Measurements from ENCODE around the gene GLP2R. TPM values are rescaled to one million over a fixed set of nuclear protein-coding genes. Genes with fewer than 3 reads are reported as not detected.

Gene GLP2R
- total RNA-seq, 1 donor from 2014 or later: not detected

DNA sequence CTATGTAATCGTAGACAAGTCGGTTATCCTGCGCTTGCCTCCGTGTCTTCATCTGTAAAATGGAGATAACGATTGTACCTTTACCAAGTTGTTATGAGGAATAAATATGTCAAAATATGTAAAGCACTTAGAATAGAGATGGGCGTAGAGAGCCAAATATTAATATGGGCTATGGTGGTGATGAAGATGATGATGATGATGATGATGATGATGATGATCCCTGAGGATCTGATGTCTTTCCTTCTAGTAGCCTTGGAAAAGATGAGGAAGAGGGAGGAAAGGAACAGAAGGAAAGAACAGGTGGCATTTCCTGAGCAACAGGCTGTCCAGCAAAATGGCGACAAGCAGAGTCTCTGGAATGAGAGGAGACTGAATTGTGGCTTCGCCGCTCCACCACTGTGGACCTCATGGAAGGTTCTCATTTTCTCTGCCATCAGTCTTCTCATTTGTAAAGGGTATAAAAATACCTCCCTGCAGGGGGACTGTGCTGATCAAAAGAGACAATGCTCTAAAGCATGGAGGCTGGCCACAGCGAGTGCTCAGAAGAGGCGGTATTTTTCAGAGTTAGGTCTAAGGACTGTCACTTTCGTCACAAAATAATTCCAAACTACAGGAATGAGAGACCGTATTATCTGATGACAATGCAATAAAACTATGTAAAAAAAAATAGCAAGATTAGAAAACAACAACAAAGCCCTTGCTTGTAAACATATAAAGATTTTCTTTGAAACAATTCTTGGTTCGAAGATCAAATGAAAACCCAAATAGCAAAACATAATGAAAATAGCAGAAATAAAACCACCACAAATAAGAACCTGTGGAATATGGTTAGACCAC, 96.5 kb downstream of the GLP2R start:
- Mint-ChIP-seq H3K4me3 (no peak overlapping the region), H3K36me3 (ENCODE audit: low read depth) (peaks cover 3% of the 10 kb centered on the region), H3K4me1 (peaks cover 15% of the 10 kb centered on the region), H3K27me3 (ENCODE audit: low read depth) (peaks cover 2% of the 10 kb centered on the region), H3K27ac (ENCODE audit: unreplicated experiment) (no peak overlapping the region), H3K9me3 (no peaks in the 10 kb centered on the region)
- TF ChIP-seq, protein P1, sequence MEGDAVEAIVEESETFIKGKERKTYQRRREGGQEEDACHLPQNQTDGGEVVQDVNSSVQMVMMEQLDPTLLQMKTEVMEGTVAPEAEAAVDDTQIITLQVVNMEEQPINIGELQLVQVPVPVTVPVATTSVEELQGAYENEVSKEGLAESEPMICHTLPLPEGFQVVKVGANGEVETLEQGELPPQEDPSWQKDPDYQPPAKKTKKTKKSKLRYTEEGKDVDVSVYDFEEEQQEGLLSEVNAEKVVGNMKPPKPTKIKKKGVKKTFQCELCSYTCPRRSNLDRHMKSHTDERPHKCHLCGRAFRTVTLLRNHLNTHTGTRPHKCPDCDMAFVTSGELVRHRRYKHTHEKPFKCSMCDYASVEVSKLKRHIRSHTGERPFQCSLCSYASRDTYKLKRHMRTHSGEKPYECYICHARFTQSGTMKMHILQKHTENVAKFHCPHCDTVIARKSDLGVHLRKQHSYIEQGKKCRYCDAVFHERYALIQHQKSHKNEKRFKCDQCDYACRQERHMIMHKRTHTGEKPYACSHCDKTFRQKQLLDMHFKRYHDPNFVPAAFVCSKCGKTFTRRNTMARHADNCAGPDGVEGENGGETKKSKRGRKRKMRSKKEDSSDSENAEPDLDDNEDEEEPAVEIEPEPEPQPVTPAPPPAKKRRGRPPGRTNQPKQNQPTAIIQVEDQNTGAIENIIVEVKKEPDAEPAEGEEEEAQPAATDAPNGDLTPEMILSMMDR (conservative IDR thresholded peaks at IDR 0.05): no peak
- no peak for DNase-seq (ENCODE audit: low read depth, low spot score)

DNA sequence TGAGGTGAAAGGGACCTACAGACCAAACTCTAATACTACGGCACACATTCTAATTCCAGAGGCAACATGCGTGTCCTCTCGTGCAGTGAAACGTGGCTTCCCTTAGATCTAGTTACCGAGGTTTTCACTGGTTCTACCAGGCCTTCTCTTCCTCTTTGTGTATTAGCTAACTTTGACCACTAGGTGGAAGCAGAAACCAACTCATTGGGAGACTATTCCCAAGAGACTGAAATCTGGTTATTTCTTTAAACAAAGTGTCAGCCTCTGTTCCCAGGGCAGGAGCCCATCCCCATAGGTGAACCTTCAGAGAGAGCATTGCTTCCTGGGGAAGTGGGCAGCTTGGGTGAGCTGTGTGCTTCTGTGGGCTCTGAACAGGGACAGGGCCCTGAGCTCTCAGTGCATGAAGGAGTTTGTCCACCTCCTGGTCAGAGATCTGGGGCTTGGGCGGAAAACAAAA, 99.0 kb downstream of the GLP2R start:
- H3K27me3 Mint-ChIP-seq (ENCODE audit: low read depth): peaks cover 2% of the 10 kb centered on the region
- H3K27ac Mint-ChIP-seq (ENCODE audit: unreplicated experiment): peak overlapping the region; percentile 37
- TF ChIP-seq, protein P1 (conservative IDR thresholded peaks at IDR 0.05): peak; percentile 90
- peak; percentile 23 for DNase-seq (ENCODE audit: low read depth, low spot score)
- H3K4me1 Mint-ChIP-seq: peaks cover 22% of the 10 kb centered on the region
- peak overlapping the region; percentile 28 for H3K4me3 Mint-ChIP-seq
- no peaks in the 10 kb centered on the region for H3K9me3 Mint-ChIP-seq
- peaks cover 3% of the 10 kb centered on the region for H3K36me3 Mint-ChIP-seq (ENCODE audit: low read depth)

DNA sequence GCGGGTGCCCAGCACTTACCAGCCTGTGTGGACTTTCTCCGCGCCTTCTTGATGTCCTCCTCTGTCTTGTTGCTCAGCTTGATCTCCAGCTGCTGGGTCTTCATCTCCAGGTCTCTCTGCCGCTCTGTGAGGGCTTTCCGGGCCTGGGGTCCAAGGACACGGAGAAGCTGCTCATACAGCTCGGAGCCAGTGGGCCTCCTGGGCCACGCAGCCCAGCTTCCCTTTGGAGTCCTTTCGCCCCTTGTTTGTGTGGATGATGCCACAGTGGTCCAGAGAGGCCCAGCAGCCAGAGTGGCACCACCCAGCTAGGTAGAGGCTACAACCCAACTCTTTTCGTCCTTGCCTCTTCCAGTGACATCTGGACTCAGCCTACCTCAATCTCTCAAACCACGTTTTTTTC, 99.7 kb downstream of the GLP2R start:
- H3K27ac Mint-ChIP-seq (ENCODE audit: unreplicated experiment): no peak overlapping the region
- TF ChIP-seq, protein P1 (conservative IDR thresholded peaks at IDR 0.05): no peak
- no peaks in the 10 kb centered on the region for H3K9me3 Mint-ChIP-seq
- H3K4me3 Mint-ChIP-seq: no peak overlapping the region
- peaks cover 3% of the 10 kb centered on the region for H3K36me3 Mint-ChIP-seq (ENCODE audit: low read depth)
- peaks cover 22% of the 10 kb centered on the region for H3K4me1 Mint-ChIP-seq
- no peak for DNase-seq (ENCODE audit: low read depth, low spot score)
- peaks cover 2% of the 10 kb centered on the region for H3K27me3 Mint-ChIP-seq (ENCODE audit: low read depth)

DNA sequence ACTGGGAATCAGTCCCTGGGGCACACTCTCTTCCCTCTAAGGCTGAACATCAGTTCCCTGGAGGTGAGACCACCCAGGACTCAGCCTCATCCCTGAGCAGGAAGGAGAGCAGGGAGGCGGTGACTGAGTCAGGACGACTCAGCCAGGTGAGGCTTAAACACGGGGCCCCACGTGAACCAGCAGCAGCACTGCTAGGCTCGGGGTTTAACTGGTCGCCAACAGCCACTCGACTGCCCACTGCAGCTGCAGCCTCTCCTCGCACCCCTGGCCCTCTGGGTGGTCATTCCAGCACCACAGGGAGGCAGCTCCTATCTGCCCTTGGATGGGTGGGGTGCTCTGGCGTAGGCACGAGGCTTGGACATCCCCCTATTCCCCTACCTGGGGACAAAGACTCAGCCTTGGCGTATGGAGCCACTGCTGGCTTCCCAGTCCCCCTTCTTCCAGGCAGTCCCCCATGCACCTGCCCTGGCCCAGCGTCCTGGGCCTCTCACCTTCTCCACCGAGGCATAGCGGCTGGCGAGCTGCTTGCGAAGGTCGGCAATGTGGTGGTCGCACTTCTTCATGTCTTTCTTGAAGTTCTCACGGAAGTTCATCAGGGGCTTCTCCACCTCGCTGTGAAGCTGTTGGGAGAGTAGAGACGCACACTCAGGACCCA, 100.6 kb downstream of the GLP2R start:
- DNase-seq (ENCODE audit: low read depth, low spot score): no peak
- H3K27ac Mint-ChIP-seq (ENCODE audit: unreplicated experiment): no peak overlapping the region
- peaks cover 19% of the 10 kb centered on the region for H3K4me1 Mint-ChIP-seq
- H3K4me3 Mint-ChIP-seq: no peak overlapping the region
- TF ChIP-seq, protein P1 (conservative IDR thresholded peaks at IDR 0.05): no peak
- H3K27me3 Mint-ChIP-seq (ENCODE audit: low read depth): peaks cover 2% of the 10 kb centered on the region
- H3K9me3 Mint-ChIP-seq: no peaks in the 10 kb centered on the region
- no peaks in the 10 kb centered on the region for H3K36me3 Mint-ChIP-seq (ENCODE audit: low read depth)

DNA sequence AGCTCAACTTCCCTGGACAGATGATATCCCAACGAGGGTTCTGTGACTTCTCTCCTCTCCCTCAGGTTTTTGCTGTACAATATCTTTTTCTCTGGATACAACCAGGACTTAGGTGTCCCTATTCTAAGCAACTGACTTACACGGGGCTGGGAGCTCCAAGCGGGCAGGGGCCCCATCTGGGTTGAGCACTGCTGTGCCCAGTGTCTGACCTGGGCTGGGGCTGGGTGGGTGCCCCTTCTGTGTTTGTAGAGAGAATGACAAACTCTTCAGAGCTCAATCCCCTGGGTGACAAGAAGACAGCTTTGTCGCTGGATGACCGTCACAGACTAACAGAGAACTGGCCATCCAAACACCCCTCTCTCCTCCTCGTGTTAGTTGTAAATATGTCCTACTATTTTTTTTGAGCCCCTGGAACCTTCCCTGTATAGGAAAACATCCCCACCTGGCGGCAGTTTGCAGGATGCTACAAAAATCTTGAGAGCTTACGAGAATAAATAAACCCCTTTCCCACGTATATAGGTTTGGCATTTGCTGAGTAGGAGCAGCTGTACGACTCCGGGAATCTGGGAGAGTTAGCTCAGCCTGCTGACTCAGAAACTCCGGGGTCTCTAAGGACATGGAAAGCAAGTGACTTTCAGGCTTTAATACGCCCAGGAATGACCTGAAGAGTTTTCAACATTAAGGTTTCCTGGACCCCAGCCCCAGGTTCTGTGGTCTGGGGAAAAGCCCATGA, 103.0 kb downstream of the GLP2R start:
- Mint-ChIP-seq H3K27ac (ENCODE audit: unreplicated experiment) (no peak overlapping the region), H3K36me3 (ENCODE audit: low read depth) (peaks cover 3% of the 10 kb centered on the region), H3K9me3 (no peaks in the 10 kb centered on the region), H3K27me3 (ENCODE audit: low read depth) (peaks cover 2% of the 10 kb centered on the region), H3K4me3 (no peak overlapping the region), H3K4me1 (peaks cover 18% of the 10 kb centered on the region)
- TF ChIP-seq, protein P1 (conservative IDR thresholded peaks at IDR 0.05): peak; percentile 66
- peak; percentile 37 for DNase-seq (ENCODE audit: low read depth, low spot score)
